Spleen (tissue), 11 donors: Measurements from ENCODE around the gene PLCB4. TPM values are rescaled to one million over a fixed set of nuclear protein-coding genes. Genes with fewer than 3 reads are reported as not detected.
A peak's percentile ranks its signal among the peaks of the same experiment; 100 is the strongest.

Experiments
- DNase-seq: peaks from one replicate; pipeline ENCODE4 v3.0.0-alpha.2; 2020
- H3K27ac ChIP-seq, 8 donors: fragments of 200-600 bp; sonication (generic) in 7 of 8; 1 replicate in 4 of 8; 2 replicates in 4 of 8; pipeline versions ENCODE4 v1.5.0 to v1.8.0; 2016 to 2021; ENCODE audit warnings: inconsistent platforms in 4 of 8, mild to moderate bottlenecking in 4 of 8, moderate library complexity in 1 of 8
- H3K27me3 ChIP-seq, 7 donors: fragments of 200-600 bp; sonication (generic) in 6 of 7; replicated peaks in 1 of 7; 1 replicate in 4 of 7; 2 replicates in 3 of 7; pipeline versions ENCODE4 v1.5.0 to v1.8.0; 2016 to 2021; ENCODE audit warnings: inconsistent platforms in 3 of 7, mild to moderate bottlenecking in 1 of 7
- H3K36me3 ChIP-seq, 6 donors: fragments of 200-600 bp; sonication (generic) in 5 of 6; 1 replicate in 4 of 6; 2 replicates in 2 of 6; pipeline versions ENCODE4 v1.5.0 to v1.8.0; 2016 to 2021; ENCODE audit warnings: inconsistent platforms in 2 of 6
- H3K4me1 ChIP-seq, 6 donors: fragments of 200-600 bp; sonication (generic) in 5 of 6; 1 replicate in 3 of 6; 2 replicates in 3 of 6; pipeline versions ENCODE4 v1.5.0 to v1.8.0; 2016 to 2021; ENCODE audit warnings: inconsistent platforms in 3 of 6
- H3K4me3 ChIP-seq, 8 donors: fragments of 200-600 bp; sonication (generic) in 7 of 8; 1 replicate in 4 of 8; 2 replicates in 4 of 8; pipeline versions ENCODE4 v1.5.0 to v1.8.0; 2016 to 2021; ENCODE audit warnings: inconsistent platforms in 4 of 8, mild to moderate bottlenecking in 4 of 8, moderate library complexity in 2 of 8
- H3K9me3 ChIP-seq, 8 donors: fragments of 200-600 bp; sonication (generic) in 7 of 8; 1 replicate in 4 of 8; 2 replicates in 4 of 8; pipeline versions ENCODE4 v1.5.0 to v1.8.0; 2016 to 2021; ENCODE audit warnings: inconsistent platforms in 4 of 8
- POLR2A ChIP-seq, 3 donors: fragments of 450-650 bp; IDR thresholded peaks; one replicate each; pipeline ENCODE4 v1.5.1; 2017; ENCODE audit warnings: antibody characterized with exemption in 3 of 3, mild to moderate bottlenecking in 1 of 3
- POLR2AphosphoS5 ChIP-seq, 3 donors: sonication (generic); formaldehyde crosslinking; IDR thresholded peaks; one replicate each; pipeline ENCODE4 v1.5.1; 2017; ENCODE audit warnings: antibody characterized with exemption in 3 of 3
- WGBS, 5 donors: extraction: QIAGEN DNeasy Blood & Tissue Kit in 3 of 5; methylation state at CpG; one replicate each; pipeline versions ENCODE4 v1.1.5 to v1.1.7; 2013 to 2018; 5-methylcytosine and 5-hydroxymethylcytosine counted together
- intact Hi-C: fragments of 100-400 bp; cut with DNase I; formaldehyde crosslinking; loops from one replicate; pipeline ENCODE4 v1.15.0; 2023; ENCODE audit warnings: low total_unique reads
- polyA plus RNA-seq, 3 donors: library from polyadenylated mRNA; stranded (reverse); fragments of 200-250 nt; gene quantifications; one replicate each; pipeline ENCODE4 v1.2.1, GENCODE V29; 2013
- total RNA-seq, 7 donors: library from RNA; depleted of rRNA in 3 of 7; stranded (reverse); fragments of >200 nt in 3 of 7; fragmentation: NEBNext Ultra II Directional in 4 of 7; extraction: Animal tissue kit (Norgen Biotek cat#: 25700) in 4 of 7; gene quantifications; one replicate each; pipeline versions ENCODE4 v1.1.0 to v1.2.1, GENCODE V29; 2016 to 2021
- TF ChIP-seq, protein P1 (sequence below), 11 experiments: fragments of 200-600 bp in 7 of 11; fragments of 450-650 bp in 4 of 11; sonication (generic) in 4 of 11; IDR thresholded peaks in 8 of 11; conservative IDR thresholded peaks in 3 of 11; 1 replicate in 7 of 11; 2 replicates in 4 of 11; pipeline versions ENCODE4 v1.4.0 to v1.8.0; 2016 to 2021; ENCODE audit warnings: antibody characterized with exemption in 11 of 11, inconsistent platforms in 4 of 11, mild to moderate bottlenecking in 1 of 11
- donor health status: healthy with polysubstance abuse.
- donor health status: DM: no; HTN: no; CAD: no; lungs with moderate emphysema.
- donor health status: DM: no; HTN: no; CAD: no.
- donor health status: Bipolar disorder and iron deficiency.
- donor health status: healthy.
- donor health status: DM: no; HTN: no; CAD: no.
- donor health status: DM: yes; HTN: yes; CAD: no.

The PLCB4 gene
- total and polyA plus RNA-seq, 10 donors, result 0.43 to 4.9 (median 1.6) TPM

- no peaks in the 10 kb centered on the region for H3K27me3 ChIP-seq
- TF ChIP-seq POLR2AphosphoS5 (IDR thresholded peaks at IDR 0.05), result no peak
- TF ChIP-seq, protein P1, sequence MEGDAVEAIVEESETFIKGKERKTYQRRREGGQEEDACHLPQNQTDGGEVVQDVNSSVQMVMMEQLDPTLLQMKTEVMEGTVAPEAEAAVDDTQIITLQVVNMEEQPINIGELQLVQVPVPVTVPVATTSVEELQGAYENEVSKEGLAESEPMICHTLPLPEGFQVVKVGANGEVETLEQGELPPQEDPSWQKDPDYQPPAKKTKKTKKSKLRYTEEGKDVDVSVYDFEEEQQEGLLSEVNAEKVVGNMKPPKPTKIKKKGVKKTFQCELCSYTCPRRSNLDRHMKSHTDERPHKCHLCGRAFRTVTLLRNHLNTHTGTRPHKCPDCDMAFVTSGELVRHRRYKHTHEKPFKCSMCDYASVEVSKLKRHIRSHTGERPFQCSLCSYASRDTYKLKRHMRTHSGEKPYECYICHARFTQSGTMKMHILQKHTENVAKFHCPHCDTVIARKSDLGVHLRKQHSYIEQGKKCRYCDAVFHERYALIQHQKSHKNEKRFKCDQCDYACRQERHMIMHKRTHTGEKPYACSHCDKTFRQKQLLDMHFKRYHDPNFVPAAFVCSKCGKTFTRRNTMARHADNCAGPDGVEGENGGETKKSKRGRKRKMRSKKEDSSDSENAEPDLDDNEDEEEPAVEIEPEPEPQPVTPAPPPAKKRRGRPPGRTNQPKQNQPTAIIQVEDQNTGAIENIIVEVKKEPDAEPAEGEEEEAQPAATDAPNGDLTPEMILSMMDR (IDR thresholded peaks at IDR 0.05 in 8 of 11, conservative IDR thresholded peaks at IDR 0.05 in 3 of 11), result no peak
- no peak for TF ChIP-seq POLR2A (IDR thresholded peaks at IDR 0.05)
- H3K36me3 ChIP-seq, result no peaks in the 10 kb centered on the region
- no peaks in the 10 kb centered on the region for H3K4me1 ChIP-seq
- H3K4me3 ChIP-seq, result no peak overlapping the region
- no peaks in the 10 kb centered on the region for H3K9me3 ChIP-seq
- H3K27ac ChIP-seq, result no peak overlapping the region
- no peak for DNase-seq
- 86 to 91% (median 88%) methylated on average over 4 of the region's 4 CpGs for WGBS, 5 donors
- intact Hi-C loops, result no loop called here
Measured at GRCh38 chr20:9211016-9211760, 142.3 kb downstream of the PLCB4 start.

GRCh38 chr20:9212735-9213134, 143.8 kb downstream of the PLCB4 start:
- Histone ChIP-seq H3K4me3 (no peak overlapping the region), H3K27ac (no peak overlapping the region), H3K4me1 (no peaks in the 10 kb centered on the region), H3K27me3 (no peaks in the 10 kb centered on the region), H3K9me3 (no peaks in the 10 kb centered on the region), H3K36me3 (no peaks in the 10 kb centered on the region)
- intact Hi-C loops, result no loop called here
- DNase-seq, result no peak
- WGBS, 5 donors, result 74 to 91% (median 82%) methylated on average over 2 of the region's 2 CpGs
- TF ChIP-seq POLR2AphosphoS5 (IDR thresholded peaks at IDR 0.05) (no peak), POLR2A (IDR thresholded peaks at IDR 0.05) (no peak)
- TF ChIP-seq, protein P1 (IDR thresholded peaks at IDR 0.05 in 8 of 11, conservative IDR thresholded peaks at IDR 0.05 in 3 of 11), result no peak

- DNase-seq, result no peak
- H3K4me3 ChIP-seq, result no peak overlapping the region
- no peak overlapping the region for H3K27ac ChIP-seq
- TF ChIP-seq, protein P1 (IDR thresholded peaks at IDR 0.05 in 8 of 11, conservative IDR thresholded peaks at IDR 0.05 in 3 of 11), result no peak
- H3K4me1 ChIP-seq, result peaks cover 0 to 5% (median 0%) of the 10 kb centered on the region in 6 donors
- intact Hi-C loops, result no loop called here
- H3K9me3 ChIP-seq, result no peaks in the 10 kb centered on the region
- WGBS, 5 donors, result 37 to 68% (median 51%) methylated on average over 3 of the region's 3 CpGs
- no peaks in the 10 kb centered on the region for H3K27me3 ChIP-seq
- H3K36me3 ChIP-seq, result no peaks in the 10 kb centered on the region
Measured at GRCh38 chr20:9214685-9215084, 145.8 kb downstream of the PLCB4 start.

DNA sequence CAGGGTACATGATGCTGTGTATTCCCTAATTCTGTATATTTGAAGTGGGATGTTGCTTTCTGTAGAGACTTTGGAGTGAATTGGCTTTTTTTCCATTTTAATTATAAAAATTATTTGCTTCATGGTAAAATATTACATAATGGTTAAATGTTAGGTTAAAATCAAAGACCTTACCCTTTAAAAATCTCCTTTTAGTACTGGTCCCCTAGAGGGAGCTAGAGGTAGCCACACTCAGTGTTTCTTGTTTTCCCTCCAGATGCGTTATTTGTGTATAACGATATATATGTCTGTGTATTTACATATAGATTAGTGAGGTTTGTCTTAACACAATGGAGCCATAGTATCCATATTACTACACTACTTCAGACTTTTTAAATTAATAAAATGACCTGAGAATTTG, 146.7 kb downstream of the PLCB4 start:
- H3K4me3 ChIP-seq, result no peak overlapping the region
- intact Hi-C loops, result no loop called here
- WGBS, 5 donors, result 76 to 87% (median 82%) methylated on average over 2 of the region's 2 CpGs
- no peaks in the 10 kb centered on the region for H3K9me3 ChIP-seq
- DNase-seq, result no peak
- H3K27ac ChIP-seq, result no peak overlapping the region
- H3K27me3 ChIP-seq, result no peaks in the 10 kb centered on the region
- H3K36me3 ChIP-seq, result no peaks in the 10 kb centered on the region
- TF ChIP-seq, protein P1 (IDR thresholded peaks at IDR 0.05 in 8 of 11, conservative IDR thresholded peaks at IDR 0.05 in 3 of 11), result peak in 1 of 11 experiments; percentile 16
- TF ChIP-seq POLR2AphosphoS5 (IDR thresholded peaks at IDR 0.05) (no peak), POLR2A (IDR thresholded peaks at IDR 0.05) (no peak)
- peaks cover 0 to 5% (median 0%) of the 10 kb centered on the region in 6 donors for H3K4me1 ChIP-seq
